A673 (cell line): ENCODE data around the gene IGFBPL1. TPM values are rescaled to one million over a fixed set of nuclear protein-coding genes. Genes with fewer than 3 reads are reported as not detected.

Experiments
- BruUV-seq: library from RNA; stranded (reverse); fragments of 400-500 nt; replicated peaks from 2 replicates; lab custom pipeline; 2021; lab: Mats Ljungman, UMichigan
- CTCF ChIA-PET: fragments of 300-600 bp; sonication (Branson Sonifier 250); formaldehyde crosslinking; loops from one replicate; lab custom pipeline; 2022; ENCODE audit warnings: antibody characterized with exemption; lab: Charles Lee
- POLR2A ChIA-PET: fragments of 300-600 bp; sonication (Branson Sonifier 250); formaldehyde crosslinking; loops from one replicate; lab custom pipeline; 2022; ENCODE audit warnings: antibody characterized with exemption; ENCODE audit not compliant: low non-redundant PET; lab: Charles Lee
- DNase-seq: peaks from one replicate; pipeline ENCODE4 v3.0.0-alpha.2; 2015; ENCODE audit warnings: low spot score
- H3K27ac ChIP-seq: fragments of 200-600 bp; sonication (generic); 2 replicates; pipeline ENCODE4 v1.5.1; 2016; ENCODE audit warnings: mixed run types, low read depth, mild to moderate bottlenecking, mixed read lengths, antibody characterized with exemption, low read length; ENCODE audit not compliant: poor library complexity, severe bottlenecking
- H3K27me3 ChIP-seq: fragments of 200-600 bp; sonication (generic); replicated peaks from 2 replicates; pipeline ENCODE4 v1.6.1; 2017; ENCODE audit warnings: mixed run types, low read depth, mild to moderate bottlenecking, mixed read lengths, antibody characterized with exemption, low read length; ENCODE audit not compliant: insufficient read depth, poor library complexity
- H3K36me3 ChIP-seq: fragments of 200-600 bp; sonication (generic); 2 replicates; pipeline ENCODE4 v1.6.1; 2016; ENCODE audit warnings: mixed run types, mild to moderate bottlenecking, mixed read lengths, antibody characterized with exemption, low read length; ENCODE audit not compliant: insufficient read depth, poor library complexity, severe bottlenecking
- H3K4me1 ChIP-seq: fragments of 200-600 bp; sonication (generic); 2 replicates; pipeline ENCODE4 v1.6.1; 2017; ENCODE audit warnings: mixed run types, mild to moderate bottlenecking, mixed read lengths, antibody characterized with exemption, low read length; ENCODE audit not compliant: insufficient read depth, poor library complexity, severe bottlenecking
- H3K4me3 ChIP-seq: fragments of 200-600 bp; sonication (generic); 2 replicates; pipeline ENCODE4 v1.5.1; 2016; ENCODE audit warnings: low read depth, mixed run types, mild to moderate bottlenecking, mixed read lengths, low read length; ENCODE audit not compliant: poor library complexity, severe bottlenecking
- H3K9me3 ChIP-seq: fragments of 200-600 bp; sonication (generic); 2 replicates; pipeline ENCODE4 v1.6.1; 2016; ENCODE audit warnings: mixed run types, low read depth, mild to moderate bottlenecking, mixed read lengths, antibody characterized with exemption, low read length; ENCODE audit not compliant: poor library complexity, severe bottlenecking
- EZH2 ChIP-seq: fragments of 200-600 bp; sonication (generic); IDR thresholded peaks from 2 replicates; pipeline ENCODE4 v1.6.1; 2017; ENCODE audit warnings: borderline replicate concordance, low read depth, mild to moderate bottlenecking, mixed read lengths, antibody characterized with exemption, low read length; ENCODE audit not compliant: poor library complexity, severe bottlenecking
- intact Hi-C: fragments of 100-400 bp; cut with micrococcal nuclease; formaldehyde crosslinking; loops from one replicate; pipeline ENCODE4 v1.10.0; 2022; ENCODE audit not compliant: unreplicated experiment
- total RNA-seq: library from RNA; stranded (reverse); gene quantifications from 2 replicates; pipeline ENCODE4 v1.2.3, GENCODE V29; 2021
- TF ChIP-seq, protein P1 (sequence below): fragments of 300-800, 200-600 bp; sonication (generic); conservative IDR thresholded peaks from 2 replicates; pipeline ENCODE4 v1.5.1; 2017; ENCODE audit warnings: low read depth, mild to moderate bottlenecking, antibody characterized with exemption, low read length, moderate library complexity, mixed read lengths

The IGFBPL1 gene
- total RNA-seq, 1 experiment from 2014 or later: 0.90 TPM

DNA sequence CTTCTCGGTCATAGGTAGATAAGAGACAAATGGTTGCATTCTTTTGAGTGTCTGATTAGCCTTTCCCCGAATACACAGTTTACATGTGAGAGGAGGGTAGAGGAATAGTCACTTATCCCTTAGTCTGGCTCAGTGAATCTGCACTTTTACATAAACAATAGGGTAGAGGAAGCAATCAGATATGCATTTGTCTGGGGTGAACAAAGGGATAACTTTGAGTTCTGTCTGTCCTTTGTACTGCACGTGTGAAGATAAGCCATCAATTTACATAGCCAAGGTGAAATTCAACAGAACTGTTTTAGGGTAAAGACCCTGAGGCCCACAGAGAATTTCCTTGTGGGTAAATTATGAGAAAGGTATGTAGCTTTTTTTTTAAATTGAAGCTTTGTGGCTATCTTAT lies 10.1 kb upstream of the IGFBPL1 start:
- no peak overlapping the region for H3K4me3 ChIP-seq
- H3K9me3 ChIP-seq: no peaks in the 10 kb centered on the region
- no peak for DNase-seq
- H3K27ac ChIP-seq: no peak overlapping the region
- ChIA-PET POLR2A (no interaction called here), CTCF (interaction anchor here (0.6 kb wide), 1 partner anchor 185 kb away, joined by 3 read pairs; no protein-coding TSS in a partner anchor)
- BruUV-seq: no TSS peak
- no peaks in the 10 kb centered on the region for H3K4me1 ChIP-seq
- H3K36me3 ChIP-seq: no peaks in the 10 kb centered on the region
- TF ChIP-seq, protein P1, sequence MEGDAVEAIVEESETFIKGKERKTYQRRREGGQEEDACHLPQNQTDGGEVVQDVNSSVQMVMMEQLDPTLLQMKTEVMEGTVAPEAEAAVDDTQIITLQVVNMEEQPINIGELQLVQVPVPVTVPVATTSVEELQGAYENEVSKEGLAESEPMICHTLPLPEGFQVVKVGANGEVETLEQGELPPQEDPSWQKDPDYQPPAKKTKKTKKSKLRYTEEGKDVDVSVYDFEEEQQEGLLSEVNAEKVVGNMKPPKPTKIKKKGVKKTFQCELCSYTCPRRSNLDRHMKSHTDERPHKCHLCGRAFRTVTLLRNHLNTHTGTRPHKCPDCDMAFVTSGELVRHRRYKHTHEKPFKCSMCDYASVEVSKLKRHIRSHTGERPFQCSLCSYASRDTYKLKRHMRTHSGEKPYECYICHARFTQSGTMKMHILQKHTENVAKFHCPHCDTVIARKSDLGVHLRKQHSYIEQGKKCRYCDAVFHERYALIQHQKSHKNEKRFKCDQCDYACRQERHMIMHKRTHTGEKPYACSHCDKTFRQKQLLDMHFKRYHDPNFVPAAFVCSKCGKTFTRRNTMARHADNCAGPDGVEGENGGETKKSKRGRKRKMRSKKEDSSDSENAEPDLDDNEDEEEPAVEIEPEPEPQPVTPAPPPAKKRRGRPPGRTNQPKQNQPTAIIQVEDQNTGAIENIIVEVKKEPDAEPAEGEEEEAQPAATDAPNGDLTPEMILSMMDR: no peak
- no peak for TF ChIP-seq EZH2
- intact Hi-C loops: loop anchor here (10.0 kb wide), 1 partner anchor 520 kb away; no protein-coding TSS in a partner anchor
- no peaks in the 10 kb centered on the region for H3K27me3 ChIP-seq

DNA sequence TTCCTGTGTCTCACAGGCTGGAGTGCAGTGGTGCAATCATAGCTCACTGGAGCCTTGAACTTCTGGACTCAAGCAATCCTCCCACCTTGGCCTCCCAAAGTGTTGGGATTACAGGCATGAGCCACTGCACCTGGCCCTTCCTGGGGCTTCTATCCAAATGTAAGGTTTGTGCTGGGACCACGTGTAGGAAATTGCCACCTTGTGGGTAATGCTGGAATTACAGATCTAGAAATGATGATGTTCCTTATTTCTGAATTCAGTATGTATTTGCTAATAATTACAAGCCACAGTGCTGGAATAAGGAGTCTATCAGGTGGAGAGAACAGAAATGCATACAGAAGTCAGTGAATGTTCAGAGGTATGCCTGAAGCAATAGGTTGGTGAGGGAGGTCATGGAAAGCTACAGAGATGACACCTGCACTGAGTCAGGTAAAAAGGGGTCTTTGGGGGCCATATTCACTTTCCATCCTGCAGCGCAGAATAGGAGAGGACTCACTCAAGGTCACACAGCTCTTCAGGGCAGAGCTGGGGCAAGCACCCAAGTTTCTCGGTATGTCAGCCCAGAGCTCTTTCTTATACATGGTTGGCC lies 8.8 kb upstream of the IGFBPL1 start:
- TF ChIP-seq, protein P1: peak; percentile 63
- no peak for TF ChIP-seq EZH2
- Histone ChIP-seq H3K36me3 (no peaks in the 10 kb centered on the region), H3K4me1 (no peaks in the 10 kb centered on the region), H3K27ac (no peak overlapping the region), H3K27me3 (peaks cover 1% of the 10 kb centered on the region), H3K4me3 (no peak overlapping the region), H3K9me3 (no peaks in the 10 kb centered on the region)
- ChIA-PET CTCF (no interaction called here), POLR2A (no interaction called here)
- intact Hi-C loops: loop anchor here (10.0 kb wide), 1 partner anchor 518 kb away; no protein-coding TSS in a partner anchor
- no TSS peak for BruUV-seq
- peak; percentile 57 for DNase-seq

DNA sequence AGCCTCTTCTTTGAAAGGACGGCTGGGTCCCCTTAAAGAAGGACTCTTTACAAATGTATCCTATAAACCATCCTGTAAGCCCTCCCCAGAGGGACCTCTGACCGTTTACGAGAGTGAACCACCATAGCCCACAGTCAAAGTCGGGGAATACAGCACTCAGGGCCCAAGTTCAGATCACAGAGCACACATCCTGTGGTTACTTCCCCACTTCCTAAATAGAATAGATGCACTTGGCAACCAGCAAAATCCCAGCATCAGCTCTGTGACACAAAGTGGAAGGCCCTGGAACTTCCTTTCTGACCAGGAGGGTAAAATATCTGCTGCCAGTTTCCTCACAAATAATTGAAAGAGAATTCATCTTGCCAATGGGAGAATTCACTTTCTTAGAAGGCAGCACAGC lies 6.9 kb upstream of the IGFBPL1 start:
- Histone ChIP-seq H3K4me1 (no peaks in the 10 kb centered on the region), H3K27me3 (peaks cover 20% of the 10 kb centered on the region), H3K4me3 (no peak overlapping the region), H3K36me3 (no peaks in the 10 kb centered on the region), H3K9me3 (no peaks in the 10 kb centered on the region), H3K27ac (no peak overlapping the region)
- TF ChIP-seq, protein P1: no peak
- TF ChIP-seq EZH2: no peak
- no peak for DNase-seq
- POLR2A ChIA-PET: no interaction called here
- CTCF ChIA-PET: no interaction called here
- BruUV-seq: no TSS peak
- intact Hi-C loops: loop anchor here (10.0 kb wide), 1 partner anchor 516 kb away; no protein-coding TSS in a partner anchor
